SH-SY5Y (cell line): ENCODE data around the gene STK24.

Experiments
- GATA2 ChIP-seq: IDR thresholded peaks from 2 replicates; pipeline ENCODE4 v1.6.1; 2011; ENCODE audit warnings: mild to moderate bottlenecking, low read depth, low read length
- GATA3 ChIP-seq: IDR thresholded peaks from 2 replicates; pipeline ENCODE4 v1.6.1; 2011; ENCODE audit warnings: low read depth, mild to moderate bottlenecking, low read length, moderate library complexity

DNA sequence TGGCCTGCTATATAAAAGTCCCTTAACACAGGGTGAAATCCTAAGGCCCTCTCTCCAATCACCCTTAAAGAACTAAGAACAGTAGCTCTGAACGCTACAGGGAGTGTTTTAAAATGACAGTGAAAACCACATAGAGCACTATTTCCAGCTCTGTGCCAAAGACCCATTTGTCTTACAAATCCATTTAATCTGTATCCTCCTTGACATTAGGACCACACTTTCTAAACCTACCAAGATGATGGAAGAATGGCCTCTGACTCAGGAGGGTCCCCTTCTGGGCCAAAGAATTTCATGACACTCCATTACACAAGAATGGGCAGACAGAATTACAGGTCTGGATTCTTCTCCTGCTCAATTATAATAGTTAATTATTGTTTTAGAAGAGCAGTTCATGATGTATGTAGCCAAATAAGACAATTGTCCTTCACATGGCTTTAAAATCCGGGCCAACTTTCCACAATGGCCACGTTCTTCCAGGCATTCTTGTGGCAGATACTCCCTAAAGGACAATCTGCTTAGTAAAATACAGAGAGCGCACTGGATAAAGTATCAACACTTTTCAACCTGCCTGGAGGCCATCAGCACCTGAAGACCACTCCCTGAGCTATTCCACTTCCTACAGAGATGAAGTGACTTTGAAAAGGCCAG, 61.0 kb downstream of the STK24 start:
- no peak for TF ChIP-seq GATA2
- no peak for TF ChIP-seq GATA3
